Measurements from ENCODE around the gene SHISA9. TPM values are rescaled to one million over a fixed set of nuclear protein-coding genes. Genes with fewer than 3 reads are reported as not detected.

Gene SHISA9
- total and polyA plus RNA-seq, 2 of the 4 experiments (the other 2 are of a cell fraction) = under 0.01 TPM; not detected in 1

DNA sequence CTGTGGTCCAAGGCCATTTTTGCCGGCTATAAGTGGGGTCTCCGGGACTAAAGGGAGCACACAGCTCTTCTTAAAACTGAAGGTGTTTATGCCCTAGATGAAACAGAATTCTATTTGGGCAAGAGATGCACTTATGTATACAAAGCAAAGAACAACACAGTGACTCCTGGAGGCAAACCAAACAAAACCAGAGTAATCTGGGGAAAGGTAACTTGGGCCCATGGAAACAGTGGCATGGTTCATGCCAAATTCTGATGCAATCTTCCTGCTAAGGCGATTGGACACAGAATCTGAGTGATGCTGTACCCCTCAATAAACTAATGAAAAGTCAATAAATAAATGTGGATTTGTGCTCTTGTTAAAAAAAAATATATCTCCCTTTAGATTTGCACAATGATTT, 20.2 kb upstream of the SHISA9 start:
- no peak for DNase-seq
- no peaks in the 10 kb centered on the region for H3K4me1 ChIP-seq (ENCODE audit: control insufficient read depth, insufficient read depth, low read length)
- H4K20me1 ChIP-seq (ENCODE audit: insufficient read depth, low read length) = no peaks in the 10 kb centered on the region
- WGBS, 2 experiments (ENCODE audit: extremely low coverage in 2 of 2, insufficient read length in 1 of 2) = no CpG with 5 or more reads among the region's 3 CpGs
- no peak for ATAC-seq (ENCODE audit: low read depth)
- H2BK5ac ChIP-seq (ENCODE audit: low read depth, low read length, poor library complexity, severe bottlenecking) = no peak overlapping the region
- no peak overlapping the region for H2BK20ac ChIP-seq (ENCODE audit: low read depth, low read length)
- dilution Hi-C loops (cut with HindIII; ENCODE audit: low sequenced_read_pairs, unreplicated experiment) (no loop called here), in situ Hi-C loops (cut with MboI; ENCODE audit: low sequenced_read_pairs) (no loop called here), intact Hi-C loops (cut with micrococcal nuclease) (no loop called here)
- H3K9me1 ChIP-seq (ENCODE audit: insufficient read depth, low read length) = no peaks in the 10 kb centered on the region
- no peaks in the 10 kb centered on the region for H3K36me3 ChIP-seq (ENCODE audit: control insufficient read depth, insufficient read depth, low read length)
- no peak overlapping the region for H3K18ac ChIP-seq (ENCODE audit: low read depth, low read length)
- H2BK15ac ChIP-seq (ENCODE audit: low read depth, low read length) = no peak overlapping the region
- no peak overlapping the region for H2AFZ ChIP-seq (replicated peaks; ENCODE audit: low read length, poor library complexity)
- H3K23ac ChIP-seq (ENCODE audit: low read depth, low read length) = no peak overlapping the region
- POLR2A ChIA-PET (ENCODE audit: unreplicated experiment) = no interaction called here
- H3K9me3 ChIP-seq (ENCODE audit: control insufficient read depth, insufficient read depth, low read length) = peaks cover 2% of the 10 kb centered on the region; the same call in 1 of the 2 replicates
- no peak overlapping the region for H3K14ac ChIP-seq (replicated peaks; ENCODE audit: low read depth, low read length)
- H3K4ac ChIP-seq (ENCODE audit: low read depth, low read length) = no peak overlapping the region
- no TSS peak for BruUV-seq (replicated peaks)
- CTCF ChIA-PET = no interaction called here
- H3K27me3 ChIP-seq (ENCODE audit: control insufficient read depth, insufficient read depth, low read length) = no peaks in the 10 kb centered on the region
- H3K4me3 ChIP-seq (ENCODE audit: insufficient read depth, low read depth, low read length) = no peak overlapping the region
- no peak overlapping the region for H2AK9ac ChIP-seq (replicated peaks; ENCODE audit: low read depth, low read length, poor library complexity)
- no peak overlapping the region for H2AK5ac ChIP-seq (ENCODE audit: low read depth, low read length)
- H3K79me1 ChIP-seq (ENCODE audit: low read depth in 1 of 2, low read length in 2 of 2) = no peaks in the 10 kb centered on the region
- H4K91ac ChIP-seq (ENCODE audit: insufficient read depth, low read depth, low read length) = no peak overlapping the region
- H3K4me2 ChIP-seq (ENCODE audit: low read depth, low read length) = no peak overlapping the region
- H3K27ac ChIP-seq (ENCODE audit: insufficient read depth, low read length) = no peak overlapping the region
- H4K5ac ChIP-seq (ENCODE audit: low read depth, low read length) = no peak overlapping the region
- no peak overlapping the region for H2BK120ac ChIP-seq (ENCODE audit: low read depth, low read length)
- no peak overlapping the region for H4K8ac ChIP-seq (ENCODE audit: low read depth in 2 of 2, low read length in 2 of 2)
- H3K9ac ChIP-seq (ENCODE audit: low read depth, low read length) = no peak overlapping the region
- TF ChIP-seq MAFK (IDR thresholded peaks at IDR 0.05; ENCODE audit: low read depth, low read length) (no peak), MXI1 (IDR thresholded peaks at IDR 0.05; ENCODE audit: borderline replicate concordance, low read depth, low read length) (no peak), POLR2A (IDR thresholded peaks at IDR 0.05; ENCODE audit: low read depth, low read length) (no peak), MAZ (IDR thresholded peaks at IDR 0.05; ENCODE audit: borderline replicate concordance, low read depth, low read length) (no peak), RAD21 (IDR thresholded peaks at IDR 0.05; ENCODE audit: low read length) (no peak), BHLHE40 (IDR thresholded peaks at IDR 0.05; ENCODE audit: low read depth, low read length) (no peak), FOS (IDR thresholded peaks at IDR 0.05; ENCODE audit: low read depth, low read length) (no peak), CEBPB (IDR thresholded peaks at IDR 0.05; ENCODE audit: low read depth, low read length) (no peak), SMC3 (IDR thresholded peaks at IDR 0.05; ENCODE audit: low read depth, low read length) (no peak), RCOR1 (IDR thresholded peaks at IDR 0.05; ENCODE audit: insufficient replicate concordance, low read length) (no peak), CHD1 (IDR thresholded peaks at IDR 0.05; ENCODE audit: low read depth, low read length) (no peak), NFE2L2 (IDR thresholded peaks at IDR 0.05; ENCODE audit: low read depth, low read length) (no peak), RFX5 (IDR thresholded peaks at IDR 0.05; ENCODE audit: low read depth, low read length) (no peak)
- TF ChIP-seq, protein P1, sequence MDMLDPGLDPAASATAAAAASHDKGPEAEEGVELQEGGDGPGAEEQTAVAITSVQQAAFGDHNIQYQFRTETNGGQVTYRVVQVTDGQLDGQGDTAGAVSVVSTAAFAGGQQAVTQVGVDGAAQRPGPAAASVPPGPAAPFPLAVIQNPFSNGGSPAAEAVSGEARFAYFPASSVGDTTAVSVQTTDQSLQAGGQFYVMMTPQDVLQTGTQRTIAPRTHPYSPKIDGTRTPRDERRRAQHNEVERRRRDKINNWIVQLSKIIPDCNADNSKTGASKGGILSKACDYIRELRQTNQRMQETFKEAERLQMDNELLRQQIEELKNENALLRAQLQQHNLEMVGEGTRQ (IDR thresholded peaks at IDR 0.05; ENCODE audit: low read depth, low read length) = no peak
- TF ChIP-seq, protein P2, sequence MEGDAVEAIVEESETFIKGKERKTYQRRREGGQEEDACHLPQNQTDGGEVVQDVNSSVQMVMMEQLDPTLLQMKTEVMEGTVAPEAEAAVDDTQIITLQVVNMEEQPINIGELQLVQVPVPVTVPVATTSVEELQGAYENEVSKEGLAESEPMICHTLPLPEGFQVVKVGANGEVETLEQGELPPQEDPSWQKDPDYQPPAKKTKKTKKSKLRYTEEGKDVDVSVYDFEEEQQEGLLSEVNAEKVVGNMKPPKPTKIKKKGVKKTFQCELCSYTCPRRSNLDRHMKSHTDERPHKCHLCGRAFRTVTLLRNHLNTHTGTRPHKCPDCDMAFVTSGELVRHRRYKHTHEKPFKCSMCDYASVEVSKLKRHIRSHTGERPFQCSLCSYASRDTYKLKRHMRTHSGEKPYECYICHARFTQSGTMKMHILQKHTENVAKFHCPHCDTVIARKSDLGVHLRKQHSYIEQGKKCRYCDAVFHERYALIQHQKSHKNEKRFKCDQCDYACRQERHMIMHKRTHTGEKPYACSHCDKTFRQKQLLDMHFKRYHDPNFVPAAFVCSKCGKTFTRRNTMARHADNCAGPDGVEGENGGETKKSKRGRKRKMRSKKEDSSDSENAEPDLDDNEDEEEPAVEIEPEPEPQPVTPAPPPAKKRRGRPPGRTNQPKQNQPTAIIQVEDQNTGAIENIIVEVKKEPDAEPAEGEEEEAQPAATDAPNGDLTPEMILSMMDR (conservative IDR thresholded peaks at IDR 0.05; ENCODE audit: low read depth, low read length) = no peak
- H3K56ac ChIP-seq (ENCODE audit: extremely low read depth, insufficient read depth, low read length) = no peak overlapping the region
